Bronchial epithelial cell (primary cell): Measurements from ENCODE around the gene TNFRSF4. TPM values are rescaled to one million over a fixed set of nuclear protein-coding genes. Genes with fewer than 3 reads are reported as not detected.
A peak's percentile ranks its signal among the peaks of the same experiment; 100 is the strongest.

Experiments
- DNase-seq: peaks from one replicate; pipeline ENCODE4 v3.0.0-alpha.2; 2010; ENCODE audit warnings: low read depth
- FAIRE-seq: peaks from 2 replicates; lab custom pipeline; 2011; peaks lifted over from hg19 to GRCh38; lab: Jason Lieb, UNC
- H3K27me3 ChIP-seq: 2 replicates; pipeline ENCODE4 v1.5.1; 2011; ENCODE audit warnings: low read length; ENCODE audit not compliant: control insufficient read depth, insufficient read depth
- H3K36me3 ChIP-seq: 2 replicates; pipeline ENCODE4 v1.5.1; 2011; ENCODE audit warnings: low read length; ENCODE audit not compliant: control insufficient read depth, insufficient read depth
- H3K4me3 ChIP-seq: 2 replicates; pipeline ENCODE4 v1.5.1; 2011; ENCODE audit warnings: mild to moderate bottlenecking, low read depth, low read length, control low read depth
- CTCF ChIP-seq: IDR thresholded peaks from 2 replicates; pipeline ENCODE4 v1.5.1; 2011; ENCODE audit warnings: mild to moderate bottlenecking, moderate library complexity, low read length, control low read depth, inconsistent platforms; ENCODE audit not compliant: insufficient read depth, severe bottlenecking
- total RNA-seq: library from RNA; depleted of rRNA; stranded (reverse); fragments of >200 nt; gene quantifications from 2 replicates; pipeline ENCODE4 v1.2.1, GENCODE V29; 2014

Gene TNFRSF4
- total RNA-seq, 1 donor from 2014 or later, result not detected

GRCh38 chr1:1204425-1204920 lies 9.5 kb downstream of the TNFRSF4 start:
- H3K4me3 ChIP-seq, result no peak overlapping the region
- peaks cover 2% of the 10 kb centered on the region for H3K27me3 ChIP-seq
- H3K36me3 ChIP-seq, result no peaks in the 10 kb centered on the region
- DNase-seq (no peak), FAIRE-seq (no peak)
- TF ChIP-seq CTCF, result no peak

- H3K4me3 ChIP-seq, result no peak overlapping the region
- no peak for TF ChIP-seq CTCF
- H3K36me3 ChIP-seq, result no peaks in the 10 kb centered on the region
- FAIRE-seq (no peak), DNase-seq (no peak)
- H3K27me3 ChIP-seq, result peaks cover 4% of the 10 kb centered on the region
Observed at GRCh38 chr1:1203561-1204424, 10.2 kb downstream of the TNFRSF4 start.

- DNase-seq, result peak; percentile 41
- Histone ChIP-seq H3K4me3 (peak overlapping the region; percentile 28), H3K36me3 (no peaks in the 10 kb centered on the region), H3K27me3 (peaks cover 4% of the 10 kb centered on the region)
- no peak for TF ChIP-seq CTCF
- FAIRE-seq, result no peak
Observed at GRCh38 chr1:1202831-1203560, 11.0 kb downstream of the TNFRSF4 start.

GRCh38 chr1:1200876-1201810 lies 12.8 kb downstream of the TNFRSF4 start:
- DNase-seq, result peak; percentile 21
- Histone ChIP-seq H3K4me3 (peak overlapping the region; percentile 30), H3K27me3 (peaks cover 4% of the 10 kb centered on the region), H3K36me3 (no peaks in the 10 kb centered on the region)
- no peak for TF ChIP-seq CTCF
- FAIRE-seq, result no peak

- no peaks in the 10 kb centered on the region for H3K36me3 ChIP-seq
- FAIRE-seq, result no peak
- no peak for TF ChIP-seq CTCF
- DNase-seq, result no peak
- H3K4me3 ChIP-seq, result no peak overlapping the region
- peaks cover 2% of the 10 kb centered on the region for H3K27me3 ChIP-seq
Observed at GRCh38 chr1:1199961-1200875, 13.7 kb downstream of the TNFRSF4 start.
